ENCODE measurements around the gene EXTL1.
"Not testable (repeated sequence)": the region's sequence is repeated elsewhere in the genome, so short reads cannot be mapped to it uniquely, and the experiment has no call there.

The EXTL1 gene, protein sequence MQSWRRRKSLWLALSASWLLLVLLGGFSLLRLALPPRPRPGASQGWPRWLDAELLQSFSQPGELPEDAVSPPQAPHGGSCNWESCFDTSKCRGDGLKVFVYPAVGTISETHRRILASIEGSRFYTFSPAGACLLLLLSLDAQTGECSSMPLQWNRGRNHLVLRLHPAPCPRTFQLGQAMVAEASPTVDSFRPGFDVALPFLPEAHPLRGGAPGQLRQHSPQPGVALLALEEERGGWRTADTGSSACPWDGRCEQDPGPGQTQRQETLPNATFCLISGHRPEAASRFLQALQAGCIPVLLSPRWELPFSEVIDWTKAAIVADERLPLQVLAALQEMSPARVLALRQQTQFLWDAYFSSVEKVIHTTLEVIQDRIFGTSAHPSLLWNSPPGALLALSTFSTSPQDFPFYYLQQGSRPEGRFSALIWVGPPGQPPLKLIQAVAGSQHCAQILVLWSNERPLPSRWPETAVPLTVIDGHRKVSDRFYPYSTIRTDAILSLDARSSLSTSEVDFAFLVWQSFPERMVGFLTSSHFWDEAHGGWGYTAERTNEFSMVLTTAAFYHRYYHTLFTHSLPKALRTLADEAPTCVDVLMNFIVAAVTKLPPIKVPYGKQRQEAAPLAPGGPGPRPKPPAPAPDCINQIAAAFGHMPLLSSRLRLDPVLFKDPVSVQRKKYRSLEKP

DNA sequence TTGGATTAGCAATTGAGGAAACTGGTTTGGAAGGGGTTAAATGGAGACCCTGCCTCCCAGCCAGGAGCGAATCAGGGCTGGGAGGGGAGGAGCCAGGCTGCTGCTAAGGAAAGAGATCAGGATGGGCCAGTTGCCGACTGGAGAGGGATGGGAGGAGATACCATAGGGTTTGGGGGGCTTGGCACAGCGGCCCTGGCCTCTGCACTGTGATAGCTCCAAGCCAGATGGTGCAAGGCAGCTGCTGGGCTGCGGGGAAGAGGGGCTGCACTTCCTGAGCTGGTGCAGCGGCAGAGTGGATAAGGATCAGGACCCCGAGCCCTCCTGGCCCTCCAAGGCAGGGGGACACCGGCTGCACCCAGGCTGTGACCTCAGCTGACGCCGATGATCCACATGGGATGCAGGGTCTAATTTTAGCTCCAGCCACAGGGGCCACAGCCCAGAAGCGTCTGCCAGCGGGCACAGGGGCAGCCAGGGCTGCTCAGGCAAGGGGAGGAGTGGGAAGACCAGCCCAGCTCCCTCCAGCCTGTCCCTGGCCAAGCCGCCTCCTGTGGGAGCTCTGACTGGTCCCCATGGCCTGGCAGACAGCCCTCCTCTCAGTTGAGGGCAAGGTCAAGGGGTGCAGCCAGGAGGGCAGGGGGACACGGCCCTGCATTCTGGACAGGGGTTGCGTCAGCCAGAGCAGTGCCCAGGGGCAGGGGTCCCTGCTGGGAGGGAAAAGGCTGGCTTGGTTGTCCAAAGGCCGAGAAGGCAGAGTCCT, at the start of gene EXTL1:
Gene EXTL1, plus strand, starts transcription at position 129 of the 757 bp plus-strand sequence. CDS start 872 bp downstream, outside the sequence.
- Histone ChIP-seq H3K4me1 (ENCODE audit: control insufficient read depth in 1 of 2, insufficient read depth in 2 of 2, low read length in 2 of 2) (peaks cover 0 to 35% of the 10 kb centered on the region in 2 donors), H3K27me3 (ENCODE audit: low read depth, low read length) (no peaks in the 10 kb centered on the region), H3K4me3 (ENCODE audit: low read depth in 1 of 2, low read length in 2 of 2) (peak within 1 kb of the TSS in 1 of 2 donors; percentile 57), H3K36me3 (ENCODE audit: control insufficient read depth in 1 of 2, insufficient read depth in 2 of 2, low read length in 2 of 2) (no peaks in the 10 kb centered on the region), H3K27ac (ENCODE audit: low read length) (no peak within 1 kb of the TSS), H3K9me3 (ENCODE audit: control insufficient read depth in 1 of 2, low read length in 2 of 2) (no peaks in the 10 kb centered on the region)

DNA sequence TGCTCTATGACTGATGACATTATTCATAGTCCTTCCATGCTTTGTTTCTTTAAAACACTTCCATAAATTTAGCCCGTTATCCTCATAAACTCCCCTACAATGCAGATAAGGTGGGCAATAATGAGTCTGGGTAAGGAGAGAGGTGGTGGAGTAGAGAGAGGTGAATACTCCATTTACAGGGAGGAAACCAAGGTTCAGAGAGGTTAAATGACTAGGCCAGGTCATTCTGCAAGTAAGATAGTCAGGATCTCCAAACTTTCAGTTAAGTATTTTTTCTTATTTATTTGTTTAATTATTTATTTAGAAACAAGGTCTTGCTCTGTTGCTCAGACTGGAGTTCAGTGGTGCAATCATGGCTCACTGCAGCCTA, 49.8 kb upstream of the EXTL1 start:
- no peaks in the 10 kb centered on the region for H3K27me3 ChIP-seq (ENCODE audit: low read depth, low read length)
- no peak overlapping the region for H3K27ac ChIP-seq (ENCODE audit: low read length)
- no peak overlapping the region for H3K4me3 ChIP-seq (ENCODE audit: low read depth in 1 of 2, low read length in 2 of 2)
- H3K4me1 ChIP-seq (ENCODE audit: control insufficient read depth in 1 of 2, insufficient read depth in 2 of 2, low read length in 2 of 2): no peaks in the 10 kb centered on the region
- no peaks in the 10 kb centered on the region for H3K9me3 ChIP-seq (ENCODE audit: control insufficient read depth in 1 of 2, low read length in 2 of 2)
- H3K36me3 ChIP-seq (ENCODE audit: control insufficient read depth in 1 of 2, insufficient read depth in 2 of 2, low read length in 2 of 2): peaks cover 49 to 73% of the 10 kb centered on the region in 2 donors

DNA sequence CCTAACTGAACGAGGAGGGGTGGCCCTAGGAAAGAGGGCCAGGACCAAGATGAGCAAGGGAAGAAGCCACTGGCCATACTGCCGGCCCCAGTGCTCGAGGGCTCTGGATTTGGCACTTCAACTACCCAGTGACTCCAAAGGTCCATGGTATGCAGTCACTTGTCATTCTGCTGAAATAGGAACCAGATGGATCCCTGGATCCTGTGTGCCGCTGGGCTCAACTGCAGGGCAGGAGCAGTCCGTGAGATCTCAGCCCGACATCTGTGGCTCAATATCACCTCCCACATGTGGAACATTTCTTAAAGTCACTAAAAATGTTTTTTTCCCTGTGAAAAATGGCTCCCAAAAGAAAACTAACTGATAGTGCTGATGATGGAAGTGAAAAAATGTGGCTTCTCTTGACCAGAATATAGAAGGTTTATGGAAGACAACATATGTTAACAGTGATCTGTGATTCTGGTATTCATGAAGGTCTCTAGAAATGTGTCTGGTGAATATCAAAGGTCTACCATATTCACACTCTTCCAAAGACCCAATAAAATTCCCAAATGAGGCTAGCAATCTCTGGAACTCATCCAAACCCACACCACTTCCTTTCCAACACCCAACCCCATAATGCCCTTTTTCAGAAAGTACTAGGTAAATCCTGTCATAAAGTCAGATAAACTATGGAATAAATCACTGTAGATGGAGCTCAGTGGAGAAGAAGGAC, 47.8 kb upstream of the EXTL1 start:
- no peak overlapping the region for H3K27ac ChIP-seq (ENCODE audit: low read length)
- no peaks in the 10 kb centered on the region for H3K27me3 ChIP-seq (ENCODE audit: low read depth, low read length)
- H3K4me1 ChIP-seq (ENCODE audit: control insufficient read depth in 1 of 2, insufficient read depth in 2 of 2, low read length in 2 of 2): no peaks in the 10 kb centered on the region
- no peak overlapping the region for H3K4me3 ChIP-seq (ENCODE audit: low read depth in 1 of 2, low read length in 2 of 2)
- H3K36me3 ChIP-seq (ENCODE audit: control insufficient read depth in 1 of 2, insufficient read depth in 2 of 2, low read length in 2 of 2): peaks cover 52 to 79% of the 10 kb centered on the region in 2 donors
- no peaks in the 10 kb centered on the region for H3K9me3 ChIP-seq (ENCODE audit: control insufficient read depth in 1 of 2, low read length in 2 of 2)

DNA sequence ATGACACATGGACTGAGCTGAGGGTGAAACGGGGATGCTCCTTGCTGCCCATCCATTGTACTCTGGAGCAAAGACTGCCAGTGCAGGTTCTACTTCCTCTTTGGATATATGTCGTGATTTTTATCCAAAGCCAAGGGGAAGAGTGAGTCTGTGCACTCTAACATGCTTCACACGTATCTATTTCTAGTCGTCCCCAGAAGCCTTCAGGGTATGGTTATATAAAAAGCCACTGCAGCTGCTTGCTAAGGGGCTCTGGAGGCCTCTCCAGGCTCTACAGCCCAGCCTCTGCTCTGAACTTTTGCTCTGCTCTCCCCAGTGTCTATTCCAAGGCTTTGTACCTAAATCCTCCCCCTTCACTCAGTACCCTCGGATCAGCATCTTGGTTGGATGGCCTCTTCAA, 43.8 kb upstream of the EXTL1 start:
- Histone ChIP-seq H3K4me3 (ENCODE audit: low read depth in 1 of 2, low read length in 2 of 2) (no peak overlapping the region), H3K27ac (ENCODE audit: low read length) (no peak overlapping the region), H3K27me3 (ENCODE audit: low read depth, low read length) (no peaks in the 10 kb centered on the region), H3K9me3 (ENCODE audit: control insufficient read depth in 1 of 2, low read length in 2 of 2) (no peaks in the 10 kb centered on the region), H3K36me3 (ENCODE audit: control insufficient read depth in 1 of 2, insufficient read depth in 2 of 2, low read length in 2 of 2) (peaks cover 62 to 76% of the 10 kb centered on the region in 2 donors), H3K4me1 (ENCODE audit: control insufficient read depth in 1 of 2, insufficient read depth in 2 of 2, low read length in 2 of 2) (no peaks in the 10 kb centered on the region)

DNA sequence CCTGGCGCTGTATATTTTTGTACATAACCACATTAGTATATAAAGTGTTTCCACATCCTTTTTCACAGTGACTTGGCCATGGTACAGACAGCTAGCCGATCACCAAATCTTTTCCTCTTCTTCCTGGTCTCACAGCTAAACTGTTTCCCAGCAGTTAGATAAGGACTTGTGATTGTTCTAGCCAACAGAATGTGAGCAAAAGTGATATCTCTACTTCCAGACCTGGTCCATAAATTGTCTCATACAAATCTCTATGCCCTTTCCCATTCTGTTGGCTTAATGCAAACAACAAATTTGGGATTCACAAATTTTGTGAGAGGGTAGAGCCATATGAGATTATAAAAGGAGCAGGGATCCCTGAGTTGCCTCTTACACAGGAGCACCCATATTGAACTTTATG, 43.2 kb upstream of the EXTL1 start:
- Histone ChIP-seq H3K4me3 (ENCODE audit: low read depth in 1 of 2, low read length in 2 of 2) (no peak overlapping the region), H3K9me3 (ENCODE audit: control insufficient read depth in 1 of 2, low read length in 2 of 2) (no peaks in the 10 kb centered on the region), H3K27me3 (ENCODE audit: low read depth, low read length) (no peaks in the 10 kb centered on the region), H3K4me1 (ENCODE audit: control insufficient read depth in 1 of 2, insufficient read depth in 2 of 2, low read length in 2 of 2) (no peaks in the 10 kb centered on the region), H3K27ac (ENCODE audit: low read length) (no peak overlapping the region), H3K36me3 (ENCODE audit: control insufficient read depth in 1 of 2, insufficient read depth in 2 of 2, low read length in 2 of 2) (peaks cover 59 to 76% of the 10 kb centered on the region in 2 donors)

DNA sequence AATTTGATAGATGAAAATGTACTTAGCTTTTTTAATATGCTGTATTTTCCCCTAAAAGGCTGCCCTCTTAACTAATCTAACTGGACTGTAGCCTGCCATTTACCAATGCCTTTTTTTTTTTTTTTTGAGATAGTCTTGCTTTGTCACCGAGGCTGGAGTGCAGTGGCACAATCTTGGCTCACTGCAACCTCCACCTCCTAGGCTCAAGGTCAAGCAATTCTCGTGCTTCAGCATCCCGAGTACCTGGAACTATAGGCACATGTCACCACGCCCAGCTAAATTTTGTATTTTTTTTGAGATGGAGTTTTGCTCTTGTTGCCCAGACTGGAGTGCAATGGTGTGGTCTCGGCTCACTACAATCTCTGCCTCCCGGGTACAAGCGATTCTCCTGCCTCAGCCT, 42.4 kb upstream of the EXTL1 start:
- no peaks in the 10 kb centered on the region for H3K4me1 ChIP-seq (ENCODE audit: control insufficient read depth in 1 of 2, insufficient read depth in 2 of 2, low read length in 2 of 2)
- no peaks in the 10 kb centered on the region for H3K27me3 ChIP-seq (ENCODE audit: low read depth, low read length)
- H3K9me3 ChIP-seq (ENCODE audit: control insufficient read depth in 1 of 2, low read length in 2 of 2): no peaks in the 10 kb centered on the region
- no peak overlapping the region for H3K4me3 ChIP-seq (ENCODE audit: low read depth in 1 of 2, low read length in 2 of 2)
- H3K27ac ChIP-seq (ENCODE audit: low read length): no peak overlapping the region
- peaks cover 57 to 76% of the 10 kb centered on the region in 2 donors for H3K36me3 ChIP-seq (ENCODE audit: control insufficient read depth in 1 of 2, insufficient read depth in 2 of 2, low read length in 2 of 2)

DNA sequence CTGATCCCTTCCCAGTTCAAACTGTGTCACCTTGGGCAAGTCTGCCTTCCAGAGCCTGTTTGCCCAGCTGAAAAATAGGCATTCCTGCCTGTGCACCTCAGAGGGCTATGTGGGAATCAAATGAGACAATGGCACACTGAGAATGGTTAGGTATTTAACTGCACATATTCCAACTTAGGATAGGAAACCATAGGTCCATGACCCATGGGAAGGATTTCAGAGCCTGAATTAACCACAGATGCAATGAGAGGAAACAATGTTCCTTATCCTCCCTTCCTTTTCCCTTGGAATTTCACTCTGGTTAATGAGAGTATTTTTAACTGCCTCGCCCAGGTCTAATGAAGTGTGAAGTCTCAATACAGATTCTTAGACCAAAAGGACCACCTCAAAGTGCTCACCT, 36.4 kb upstream of the EXTL1 start:
- H3K27ac ChIP-seq (ENCODE audit: low read length): no peak overlapping the region
- no peak overlapping the region for H3K4me3 ChIP-seq (ENCODE audit: low read depth in 1 of 2, low read length in 2 of 2)
- no peaks in the 10 kb centered on the region for H3K27me3 ChIP-seq (ENCODE audit: low read depth, low read length)
- H3K4me1 ChIP-seq (ENCODE audit: control insufficient read depth in 1 of 2, insufficient read depth in 2 of 2, low read length in 2 of 2): no peaks in the 10 kb centered on the region
- H3K36me3 ChIP-seq (ENCODE audit: control insufficient read depth in 1 of 2, insufficient read depth in 2 of 2, low read length in 2 of 2): peaks cover 45 to 56% of the 10 kb centered on the region in 2 donors
- no peaks in the 10 kb centered on the region for H3K9me3 ChIP-seq (ENCODE audit: control insufficient read depth in 1 of 2, low read length in 2 of 2)

DNA sequence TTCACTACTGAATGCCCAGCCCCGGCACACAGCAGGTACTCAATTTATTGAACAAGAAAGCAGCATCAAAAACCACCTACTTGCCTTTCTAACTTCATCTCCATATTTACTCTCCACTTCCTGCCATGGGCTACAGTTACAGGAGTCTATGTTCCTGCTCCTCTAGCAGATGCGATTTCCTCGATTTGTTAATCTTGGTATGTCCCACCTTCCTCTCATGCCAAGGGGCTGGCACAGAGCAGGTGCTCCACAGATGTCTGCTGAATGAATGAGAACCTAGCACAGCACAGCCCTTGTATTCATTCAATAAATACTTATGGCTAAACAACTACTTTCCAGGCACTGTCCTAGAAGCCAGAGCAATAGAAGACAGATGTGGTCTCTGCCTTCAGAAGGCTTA, 35.9 kb upstream of the EXTL1 start:
- Histone ChIP-seq H3K9me3 (ENCODE audit: control insufficient read depth in 1 of 2, low read length in 2 of 2) (no peaks in the 10 kb centered on the region), H3K36me3 (ENCODE audit: control insufficient read depth in 1 of 2, insufficient read depth in 2 of 2, low read length in 2 of 2) (peaks cover 45 to 55% of the 10 kb centered on the region in 2 donors), H3K27ac (ENCODE audit: low read length) (no peak overlapping the region), H3K4me3 (ENCODE audit: low read depth in 1 of 2, low read length in 2 of 2) (no peak overlapping the region), H3K4me1 (ENCODE audit: control insufficient read depth in 1 of 2, insufficient read depth in 2 of 2, low read length in 2 of 2) (no peaks in the 10 kb centered on the region), H3K27me3 (ENCODE audit: low read depth, low read length) (no peaks in the 10 kb centered on the region)

DNA sequence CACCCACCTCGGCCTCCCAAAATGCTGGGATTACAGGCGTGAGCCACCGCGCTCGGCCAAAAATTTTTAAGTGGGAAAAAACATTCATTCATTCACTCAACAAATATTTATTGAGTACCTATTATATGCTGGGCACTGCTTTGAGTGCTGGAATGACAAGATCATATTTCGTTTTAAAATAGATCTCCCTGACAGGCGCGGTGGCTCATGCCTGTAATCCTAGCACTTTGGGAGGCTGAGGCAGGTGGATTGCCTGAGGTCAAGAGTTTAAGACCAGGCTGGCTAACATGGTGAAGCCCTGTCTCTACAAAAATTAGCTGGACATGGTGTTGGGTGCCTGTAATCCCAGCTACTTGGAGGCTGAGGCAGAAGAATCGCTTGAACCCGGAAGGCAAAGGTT, 34.8 kb upstream of the EXTL1 start:
- H3K27ac ChIP-seq (ENCODE audit: low read length); H3K9me3 ChIP-seq (ENCODE audit: control insufficient read depth in 1 of 2, low read length in 2 of 2); H3K27me3 ChIP-seq (ENCODE audit: low read depth, low read length); H3K4me1 ChIP-seq (ENCODE audit: control insufficient read depth in 1 of 2, insufficient read depth in 2 of 2, low read length in 2 of 2); H3K4me3 ChIP-seq (ENCODE audit: low read depth in 1 of 2, low read length in 2 of 2): not testable (repeated sequence)
- peaks cover 41 to 49% of the 10 kb centered on the region in 2 donors for H3K36me3 ChIP-seq (ENCODE audit: control insufficient read depth in 1 of 2, insufficient read depth in 2 of 2, low read length in 2 of 2)

DNA sequence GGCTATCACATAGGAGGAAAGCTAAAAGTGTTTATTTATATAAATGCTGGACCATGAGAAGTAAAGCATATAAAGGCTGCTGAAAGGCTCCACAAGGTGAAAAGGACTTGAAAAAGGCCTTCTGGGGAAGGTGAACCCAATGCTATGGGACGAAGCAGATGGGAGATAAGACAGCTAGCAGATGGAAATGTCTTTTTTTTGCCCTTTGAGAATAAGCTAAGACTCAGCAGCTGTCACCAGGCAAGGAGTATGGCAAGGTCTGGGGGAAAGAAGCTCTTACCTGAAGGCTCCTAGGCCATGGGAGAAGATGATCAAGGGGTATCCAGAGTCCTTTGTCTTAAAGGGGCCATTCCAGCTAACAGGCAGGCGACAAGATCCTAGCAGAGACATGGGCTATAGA, 33.6 kb upstream of the EXTL1 start:
- Histone ChIP-seq H3K27me3 (ENCODE audit: low read depth, low read length) (no peaks in the 10 kb centered on the region), H3K27ac (ENCODE audit: low read length) (no peak overlapping the region), H3K9me3 (ENCODE audit: control insufficient read depth in 1 of 2, low read length in 2 of 2) (no peaks in the 10 kb centered on the region), H3K4me1 (ENCODE audit: control insufficient read depth in 1 of 2, insufficient read depth in 2 of 2, low read length in 2 of 2) (no peaks in the 10 kb centered on the region), H3K36me3 (ENCODE audit: control insufficient read depth in 1 of 2, insufficient read depth in 2 of 2, low read length in 2 of 2) (peaks cover 30 to 37% of the 10 kb centered on the region in 2 donors), H3K4me3 (ENCODE audit: low read depth in 1 of 2, low read length in 2 of 2) (no peak overlapping the region)
